Erythroblast (primary cell): ENCODE measurements around the gene PLEKHA4.

Experiments
- GATA1 ChIP-seq: IDR thresholded peaks from 2 replicates; pipeline ENCODE4 v1.6.1; 2011; ENCODE audit warnings: low read depth, mild to moderate bottlenecking, control low read depth, low read length, moderate library complexity
- POLR2A ChIP-seq: IDR thresholded peaks from 2 replicates; pipeline ENCODE4 v1.6.1; 2011; ENCODE audit warnings: mild to moderate bottlenecking, low read length

DNA sequence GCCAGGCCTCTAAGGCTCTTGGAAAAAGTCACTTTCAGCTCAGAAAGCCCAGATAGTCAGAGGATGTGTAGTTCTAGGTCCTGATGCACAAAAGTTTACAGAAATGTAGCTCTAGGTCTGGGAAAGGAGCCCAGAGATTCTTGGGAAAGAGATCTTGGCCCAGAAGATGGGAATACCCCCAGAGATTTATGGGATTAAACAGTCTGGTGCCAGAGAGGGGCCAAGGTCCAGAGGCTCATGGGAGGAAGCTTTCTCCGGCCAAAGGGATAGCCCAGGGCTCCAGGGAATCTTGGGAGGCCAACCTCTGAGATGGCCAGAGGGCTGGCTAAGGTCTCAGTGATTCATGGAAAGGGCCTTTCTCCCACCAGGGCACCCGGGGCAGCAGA is 72.7 kb downstream of the PLEKHA4 start:
- TF ChIP-seq POLR2A (no peak), GATA1 (no peak)
